ENCODE results near the gene TRIM25.

DNA sequence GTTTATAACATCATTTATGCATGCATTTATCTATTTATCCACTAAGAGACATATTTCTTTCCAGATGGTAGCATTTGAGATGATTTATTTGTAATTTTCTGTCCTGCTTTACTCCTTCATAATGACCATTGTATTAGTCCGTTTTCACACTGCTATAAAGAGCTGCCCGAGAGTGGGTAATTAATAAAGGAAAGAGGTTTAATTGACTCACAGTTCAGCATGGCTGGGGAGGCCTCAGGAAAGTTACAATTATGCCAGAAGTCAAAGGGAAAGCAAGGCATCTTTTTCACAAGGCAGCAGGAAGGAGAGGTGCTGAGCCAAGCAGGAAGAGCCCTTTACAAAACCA is 28.6 kb downstream of the TRIM25 start:
- TF ChIP-seq, protein P1, sequence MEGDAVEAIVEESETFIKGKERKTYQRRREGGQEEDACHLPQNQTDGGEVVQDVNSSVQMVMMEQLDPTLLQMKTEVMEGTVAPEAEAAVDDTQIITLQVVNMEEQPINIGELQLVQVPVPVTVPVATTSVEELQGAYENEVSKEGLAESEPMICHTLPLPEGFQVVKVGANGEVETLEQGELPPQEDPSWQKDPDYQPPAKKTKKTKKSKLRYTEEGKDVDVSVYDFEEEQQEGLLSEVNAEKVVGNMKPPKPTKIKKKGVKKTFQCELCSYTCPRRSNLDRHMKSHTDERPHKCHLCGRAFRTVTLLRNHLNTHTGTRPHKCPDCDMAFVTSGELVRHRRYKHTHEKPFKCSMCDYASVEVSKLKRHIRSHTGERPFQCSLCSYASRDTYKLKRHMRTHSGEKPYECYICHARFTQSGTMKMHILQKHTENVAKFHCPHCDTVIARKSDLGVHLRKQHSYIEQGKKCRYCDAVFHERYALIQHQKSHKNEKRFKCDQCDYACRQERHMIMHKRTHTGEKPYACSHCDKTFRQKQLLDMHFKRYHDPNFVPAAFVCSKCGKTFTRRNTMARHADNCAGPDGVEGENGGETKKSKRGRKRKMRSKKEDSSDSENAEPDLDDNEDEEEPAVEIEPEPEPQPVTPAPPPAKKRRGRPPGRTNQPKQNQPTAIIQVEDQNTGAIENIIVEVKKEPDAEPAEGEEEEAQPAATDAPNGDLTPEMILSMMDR (conservative IDR thresholded peaks at IDR 0.05), result no peak
- TF ChIP-seq EZH2 (IDR thresholded peaks at IDR 0.05; ENCODE audit: low read depth), result no peak
